ENCODE data around the gene GOLGA7B. TPM values are rescaled to one million over a fixed set of nuclear protein-coding genes. Genes with fewer than 3 reads are reported as not detected.

The GOLGA7B gene
- polyA plus RNA-seq, 1 of the 3 experiments (the other 2 are of a cell fraction): 0.03 TPM

DNA sequence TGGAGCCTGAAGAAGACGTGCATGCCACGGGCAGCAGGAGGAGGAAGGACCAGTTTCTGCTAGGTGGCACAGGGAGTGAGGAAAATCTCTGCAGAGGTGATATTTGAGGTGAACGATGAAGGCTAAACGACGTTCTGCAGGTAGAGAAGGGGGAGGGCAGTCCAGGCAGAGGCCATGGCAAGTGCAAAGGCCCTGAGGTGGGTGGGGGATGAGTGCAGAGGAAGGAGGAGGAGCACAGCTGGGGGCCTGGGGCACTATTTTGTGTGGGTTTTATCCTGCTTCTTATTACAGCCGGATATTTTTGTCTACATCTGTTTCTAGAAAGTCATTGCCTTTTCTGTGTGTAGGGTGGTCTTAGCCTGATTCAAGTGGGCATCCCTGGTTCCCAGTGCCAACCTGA is 57.6 kb downstream of the GOLGA7B start:
- ChIA-PET POLR2A (no interaction called here), CTCF (interaction anchor here (1.0 to 6.7 kb wide), 8 partner anchors 8 to 402 kb away, joined by 3 to 55 read pairs (median 5); no protein-coding TSS in a partner anchor)
- Histone ChIP-seq H3K4me2 (no peak overlapping the region), H3K9me3 (no peaks in the 10 kb centered on the region), H3K27ac (ENCODE audit: low read depth in 2 of 2, low read length in 1 of 2) (no peak overlapping the region), H3F3A (replicated peaks; ENCODE audit: insufficient read depth) (no peaks in the 10 kb centered on the region), H3K27me3 (ENCODE audit: insufficient read depth) (peaks cover 9% of the 10 kb centered on the region; the same call in 1 of the 2 replicates), H3K36me3 (replicated peaks in 1 of 2; ENCODE audit: control insufficient read depth in 1 of 2, insufficient read depth in 2 of 2, low read length in 1 of 2) (no peaks in the 10 kb centered on the region), H3K79me2 (ENCODE audit: insufficient read depth) (no peaks in the 10 kb centered on the region), H2AFZ (ENCODE audit: low read depth) (no peak overlapping the region), H3K9ac (no peak overlapping the region), H4K20me1 (ENCODE audit: insufficient read depth) (no peaks in the 10 kb centered on the region), H3K9me2 (no peaks in the 10 kb centered on the region), H3K4me3 (ENCODE audit: low read depth in 2 of 2, low read length in 1 of 2) (no peak overlapping the region), H3K4me1 (ENCODE audit: control insufficient read depth in 1 of 2, insufficient read depth in 2 of 2, low read depth in 1 of 2, low read length in 1 of 2) (peaks cover 0 to 12% of the 10 kb centered on the region in 2 experiments; a peak in 1 of 4 replicates)
- whole genome bisulfite sequencing (ENCODE audit: low lambda C conversion rate): 52% methylated on average over 5 of the region's 6 CpGs
- no peak for TF ChIP-seq RFX5 (IDR thresholded peaks at IDR 0.05; ENCODE audit: low read length)
- no peak for TF ChIP-seq USF2 (IDR thresholded peaks at IDR 0.05; ENCODE audit: borderline replicate concordance, low read depth, low read length)
- TF ChIP-seq SIN3A (IDR thresholded peaks at IDR 0.05; ENCODE audit: borderline replicate concordance, low read depth, low read length): no peak
- TF ChIP-seq GATA2 (CRISPR knock-in tag; IDR thresholded peaks at IDR 0.05): no peak
- TF ChIP-seq GABPA (IDR thresholded peaks at IDR 0.05; ENCODE audit: low read depth): no peak
- TF ChIP-seq, protein P1, sequence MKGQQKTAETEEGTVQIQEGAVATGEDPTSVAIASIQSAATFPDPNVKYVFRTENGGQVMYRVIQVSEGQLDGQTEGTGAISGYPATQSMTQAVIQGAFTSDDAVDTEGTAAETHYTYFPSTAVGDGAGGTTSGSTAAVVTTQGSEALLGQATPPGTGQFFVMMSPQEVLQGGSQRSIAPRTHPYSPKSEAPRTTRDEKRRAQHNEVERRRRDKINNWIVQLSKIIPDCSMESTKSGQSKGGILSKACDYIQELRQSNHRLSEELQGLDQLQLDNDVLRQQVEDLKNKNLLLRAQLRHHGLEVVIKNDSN (IDR thresholded peaks at IDR 0.05; ENCODE audit: borderline replicate concordance, low read depth): no peak
- TF ChIP-seq ELF1 (IDR thresholded peaks at IDR 0.05): no peak
- TF ChIP-seq YY1 (IDR thresholded peaks at IDR 0.05; ENCODE audit: low read depth): no peak
- no peak for TF ChIP-seq FOXJ3 (CRISPR knock-in tag; IDR thresholded peaks at IDR 0.05)
- no peak for TF ChIP-seq FOSL2 (IDR thresholded peaks at IDR 0.05; ENCODE audit: borderline replicate concordance, low read depth)
- TF ChIP-seq, protein P2, sequence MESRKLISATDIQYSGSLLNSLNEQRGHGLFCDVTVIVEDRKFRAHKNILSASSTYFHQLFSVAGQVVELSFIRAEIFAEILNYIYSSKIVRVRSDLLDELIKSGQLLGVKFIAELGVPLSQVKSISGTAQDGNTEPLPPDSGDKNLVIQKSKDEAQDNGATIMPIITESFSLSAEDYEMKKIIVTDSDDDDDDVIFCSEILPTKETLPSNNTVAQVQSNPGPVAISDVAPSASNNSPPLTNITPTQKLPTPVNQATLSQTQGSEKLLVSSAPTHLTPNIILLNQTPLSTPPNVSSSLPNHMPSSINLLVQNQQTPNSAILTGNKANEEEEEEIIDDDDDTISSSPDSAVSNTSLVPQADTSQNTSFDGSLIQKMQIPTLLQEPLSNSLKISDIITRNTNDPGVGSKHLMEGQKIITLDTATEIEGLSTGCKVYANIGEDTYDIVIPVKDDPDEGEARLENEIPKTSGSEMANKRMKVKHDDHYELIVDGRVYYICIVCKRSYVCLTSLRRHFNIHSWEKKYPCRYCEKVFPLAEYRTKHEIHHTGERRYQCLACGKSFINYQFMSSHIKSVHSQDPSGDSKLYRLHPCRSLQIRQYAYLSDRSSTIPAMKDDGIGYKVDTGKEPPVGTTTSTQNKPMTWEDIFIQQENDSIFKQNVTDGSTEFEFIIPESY (IDR thresholded peaks at IDR 0.05; ENCODE audit: borderline replicate concordance, low read depth): no peak
- TF ChIP-seq NRF1 (IDR thresholded peaks at IDR 0.05; ENCODE audit: low read depth, low read length): no peak
- no peak for DNase-seq

- CTCF ChIA-PET: interaction anchor here (1.3 to 6.7 kb wide), 7 partner anchors 7 to 401 kb away, joined by 3 to 55 read pairs (median 4); no protein-coding TSS in a partner anchor
Observed at GRCh38 chr10:97907830-97908229, 58.2 kb downstream of the GOLGA7B start.

More at GRCh38 chr10:97907830-97908229, 58.2 kb downstream of the GOLGA7B start:
- Histone ChIP-seq H3K9me2 (no peaks in the 10 kb centered on the region), H3K27ac (ENCODE audit: low read depth in 2 of 2, low read length in 1 of 2) (no peak overlapping the region), H3K79me2 (ENCODE audit: insufficient read depth) (no peaks in the 10 kb centered on the region), H3K27me3 (ENCODE audit: insufficient read depth) (peaks cover 9% of the 10 kb centered on the region; the same call in 1 of the 2 replicates), H4K20me1 (ENCODE audit: insufficient read depth) (no peaks in the 10 kb centered on the region), H3K36me3 (replicated peaks in 1 of 2; ENCODE audit: control insufficient read depth in 1 of 2, insufficient read depth in 2 of 2, low read length in 1 of 2) (no peaks in the 10 kb centered on the region), H3K4me1 (ENCODE audit: control insufficient read depth in 1 of 2, insufficient read depth in 2 of 2, low read depth in 1 of 2, low read length in 1 of 2) (peaks cover 0 to 12% of the 10 kb centered on the region in 2 experiments; a peak in 1 of 4 replicates), H3K4me2 (no peak overlapping the region), H3K9ac (no peak overlapping the region), H3K9me3 (no peaks in the 10 kb centered on the region), H3F3A (replicated peaks; ENCODE audit: insufficient read depth) (no peaks in the 10 kb centered on the region), H3K4me3 (ENCODE audit: low read depth in 2 of 2, low read length in 1 of 2) (no peak overlapping the region), H2AFZ (ENCODE audit: low read depth) (no peak overlapping the region)
- WGBS (ENCODE audit: low lambda C conversion rate): 69% methylated on average over 8 of the region's 12 CpGs
- DNase-seq: no peak
- TF ChIP-seq TEAD4 (IDR thresholded peaks at IDR 0.05; ENCODE audit: borderline replicate concordance, insufficient read depth) (no peak), TCF12 (IDR thresholded peaks at IDR 0.05) (no peak), YY1 (IDR thresholded peaks at IDR 0.05; ENCODE audit: low read depth) (no peak), MEF2A (IDR thresholded peaks at IDR 0.05; ENCODE audit: borderline replicate concordance, low read depth) (no peak), RXRA (IDR thresholded peaks at IDR 0.05; ENCODE audit: borderline replicate concordance, low read depth) (no peak), RCOR1 (IDR thresholded peaks at IDR 0.05; ENCODE audit: low read length) (no peak), SIN3A (IDR thresholded peaks at IDR 0.05; ENCODE audit: borderline replicate concordance, low read depth, low read length) (no peak), GATA2 (CRISPR knock-in tag; IDR thresholded peaks at IDR 0.05) (no peak), PBX3 (IDR thresholded peaks at IDR 0.05) (no peak)
- TF ChIP-seq, protein P1 (IDR thresholded peaks at IDR 0.05; ENCODE audit: borderline replicate concordance, low read depth): no peak
- TF ChIP-seq, protein P2 (IDR thresholded peaks at IDR 0.05; ENCODE audit: borderline replicate concordance, low read depth): no peak
- POLR2A ChIA-PET: no interaction called here

Data from SK-N-SH (cell line).